Measurements from ENCODE around the gene VEPH1.

VEPH1 gene

GRCh38 chr3:157522648-157523047, 19.4 kb upstream of the VEPH1 start:
- no peak for DNase-seq

- DNase-seq = no peak
Measured at GRCh38 chr3:157520485-157521150, 17.4 kb upstream of the VEPH1 start.

DNA sequence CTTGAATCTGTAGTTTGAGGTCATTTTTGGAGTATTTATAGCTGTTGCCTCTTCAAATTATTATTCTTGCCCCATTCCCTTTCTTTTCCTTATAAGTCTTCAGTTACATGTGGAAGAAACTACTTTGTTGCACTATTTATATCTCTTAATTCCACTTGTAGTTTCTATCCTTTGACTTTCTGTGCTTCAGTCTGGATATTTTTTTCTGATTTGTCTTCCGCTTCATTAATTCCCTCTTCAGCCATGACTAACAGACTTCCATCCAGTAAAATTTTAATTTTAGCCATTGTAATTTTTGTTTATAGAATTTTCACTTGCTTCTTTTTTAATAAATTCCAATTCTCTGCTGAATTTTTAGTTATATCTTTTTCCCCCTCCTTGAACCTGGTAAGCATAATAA, 15.7 kb upstream of the VEPH1 start:
- no peak for DNase-seq

GRCh38 chr3:157516928-157517327, 13.7 kb upstream of the VEPH1 start:
- no peak for DNase-seq

- DNase-seq = no peak
Measured at GRCh38 chr3:157515398-157515797, 12.2 kb upstream of the VEPH1 start.

DNA sequence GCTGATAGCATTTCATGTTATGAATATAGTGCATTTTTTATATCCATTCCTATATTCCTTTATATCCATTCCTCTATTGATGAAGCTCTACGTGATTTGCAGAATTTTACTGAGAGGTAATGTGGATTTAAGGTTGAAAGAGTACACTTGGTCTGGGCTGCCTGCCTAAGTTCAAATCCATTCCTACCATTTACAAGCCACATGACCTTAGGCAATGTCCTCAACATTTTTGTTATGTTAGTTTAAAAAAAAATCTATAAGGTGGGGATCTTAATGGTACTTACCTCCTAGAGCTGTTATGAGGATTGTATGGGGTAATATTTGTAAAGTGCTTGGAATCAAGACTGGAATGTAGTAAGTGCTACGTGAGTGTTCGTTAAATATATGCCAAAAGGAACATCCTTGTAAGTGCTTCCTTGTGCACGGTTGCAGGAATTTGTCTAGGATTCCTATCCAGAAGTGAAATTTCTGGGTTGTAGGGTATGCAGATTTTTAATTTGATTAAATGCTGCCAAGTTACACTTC, 11.2 kb upstream of the VEPH1 start:
- no peak for DNase-seq

DNA sequence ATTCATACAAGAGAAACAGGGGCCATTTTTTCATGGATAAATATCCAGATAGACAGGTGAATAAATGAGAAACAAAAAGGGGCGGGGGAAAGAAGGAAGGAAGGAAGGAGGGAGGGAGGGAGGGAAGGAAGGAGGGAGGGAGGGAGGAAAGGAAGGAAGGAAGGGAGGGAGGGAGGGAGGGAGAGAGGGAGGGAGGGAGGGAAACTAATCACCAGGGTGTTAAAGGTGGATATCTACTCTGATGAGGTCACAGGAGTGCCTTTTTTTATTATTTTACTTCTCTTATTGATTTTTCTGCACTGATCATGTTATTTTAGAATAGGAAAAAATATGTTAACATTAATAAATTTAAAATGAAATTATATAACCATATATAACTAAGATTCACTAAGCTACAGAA, 10.4 kb upstream of the VEPH1 start:
- no peak for DNase-seq

GRCh38 chr3:157512534-157512933, 9.3 kb upstream of the VEPH1 start:
- DNase-seq = no peak

DNA sequence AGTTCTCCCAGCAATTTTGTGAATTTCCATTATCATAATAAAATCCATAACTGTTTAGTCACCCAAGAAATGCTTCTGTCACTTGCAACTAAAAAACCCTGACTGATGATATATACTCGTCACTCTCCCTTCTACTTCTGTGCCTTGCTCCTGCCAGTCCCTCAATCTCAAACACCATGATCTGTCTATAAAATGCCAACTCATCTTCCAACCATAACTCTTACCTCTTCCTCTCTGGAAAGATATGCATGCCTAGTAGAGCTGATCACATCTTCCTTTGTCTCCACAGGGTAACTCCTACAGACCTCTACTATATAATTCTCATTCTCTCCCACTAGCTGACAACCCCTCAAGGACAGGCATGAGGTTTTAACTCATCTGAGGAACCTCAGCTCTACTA, 5.2 kb upstream of the VEPH1 start:
- no peak for DNase-seq

- no peak for DNase-seq
Measured at GRCh38 chr3:157501863-157502262, 1.4 kb downstream of the VEPH1 start.

GRCh38 chr3:157500232-157500631, 3.0 kb downstream of the VEPH1 start:
- DNase-seq = no peak

GRCh38 chr3:157499342-157499963, 3.8 kb downstream of the VEPH1 start:
- DNase-seq = no peak

- DNase-seq = peak; percentile 15
Measured at GRCh38 chr3:157498371-157498770, 4.8 kb downstream of the VEPH1 start.

GRCh38 chr3:157495846-157496245, 7.4 kb downstream of the VEPH1 start:
- DNase-seq = no peak

- DNase-seq = no peak
Measured at GRCh38 chr3:157494581-157495281, 8.5 kb downstream of the VEPH1 start.

DNA sequence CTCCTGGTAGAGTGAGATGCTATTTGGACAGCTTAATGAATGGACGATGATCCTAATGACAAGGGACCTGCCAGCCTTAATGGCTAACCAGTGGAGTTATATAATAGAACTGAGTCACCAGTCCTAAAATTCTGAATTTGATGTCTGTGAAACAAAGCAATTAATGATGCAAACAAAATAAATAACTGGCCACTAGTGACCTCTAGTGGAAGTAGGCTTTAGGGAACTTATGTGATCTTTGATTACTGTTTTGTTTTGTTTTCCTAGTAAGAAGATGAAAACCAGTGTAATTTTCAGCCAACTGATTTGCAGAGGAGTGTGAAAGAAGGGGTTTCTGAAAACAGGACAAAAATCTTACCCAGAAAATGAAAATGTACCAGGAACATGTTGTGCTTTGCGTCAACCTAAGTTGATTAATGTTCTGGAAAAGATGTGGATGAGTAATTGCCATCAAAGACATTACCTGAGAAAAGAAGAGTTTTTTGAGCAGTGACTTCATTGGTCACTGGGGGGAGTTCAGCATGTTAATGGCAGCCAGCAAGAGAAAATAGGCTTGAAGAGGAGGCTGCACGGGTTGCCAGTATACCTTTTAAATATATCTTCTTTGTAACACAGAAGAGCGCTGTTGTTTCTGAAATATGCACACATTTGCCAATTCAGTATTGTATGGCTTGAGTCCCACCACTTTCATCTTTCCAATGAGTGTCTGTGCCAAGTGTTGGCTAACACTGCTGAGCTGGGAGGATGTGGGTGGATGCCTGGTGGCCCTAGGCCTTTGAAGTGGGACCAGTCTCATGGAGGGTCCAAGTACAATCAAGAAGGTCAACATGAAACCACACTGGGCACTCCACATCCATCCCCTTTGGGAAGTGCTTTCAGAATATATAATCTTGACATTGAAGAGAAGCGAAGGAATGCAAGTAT, 9.3 kb downstream of the VEPH1 start:
- DNase-seq = no peak

GRCh38 chr3:157491136-157491535, 12.1 kb downstream of the VEPH1 start:
- no peak for DNase-seq

DNA sequence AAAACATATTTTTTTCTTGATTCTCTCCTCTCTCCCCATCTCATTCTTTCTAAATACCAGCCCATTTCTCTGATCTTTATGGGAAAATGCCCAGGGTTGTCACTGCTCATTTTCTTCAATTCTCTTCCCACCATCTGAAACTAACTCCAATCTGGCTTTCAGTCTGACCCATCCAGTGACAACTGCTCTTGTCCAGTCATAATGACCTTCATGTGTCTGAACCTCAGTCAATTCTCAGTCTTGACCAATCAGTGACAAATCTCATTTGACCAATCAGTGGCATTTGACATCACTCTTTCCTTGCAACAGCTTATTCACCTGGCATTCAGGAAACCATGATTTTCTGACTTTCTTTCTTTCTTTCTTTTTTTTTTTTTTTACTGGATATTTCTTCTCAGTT, 15.1 kb downstream of the VEPH1 start:
- no peak for DNase-seq

DNA sequence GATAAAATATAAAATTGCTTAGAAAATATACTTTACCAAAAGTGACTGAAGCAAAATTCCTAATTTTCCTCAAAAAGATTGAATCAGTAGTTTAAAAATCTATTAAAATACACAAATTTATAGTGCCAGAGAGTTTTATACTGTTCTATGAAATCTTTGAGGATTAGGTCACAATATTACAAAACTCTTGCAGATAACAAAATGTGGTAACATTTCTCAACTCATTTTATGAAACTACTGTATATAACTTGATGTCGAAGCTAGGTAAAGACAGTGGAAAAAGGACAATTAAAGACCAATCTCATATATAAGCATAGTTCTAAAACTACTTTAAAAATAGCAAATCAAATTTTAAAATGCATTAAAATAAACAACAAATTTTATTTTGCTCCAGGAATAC, 15.9 kb downstream of the VEPH1 start:
- DNase-seq = no peak

- no peak for DNase-seq
Measured at GRCh38 chr3:157479464-157480243, 23.6 kb downstream of the VEPH1 start.

DNA sequence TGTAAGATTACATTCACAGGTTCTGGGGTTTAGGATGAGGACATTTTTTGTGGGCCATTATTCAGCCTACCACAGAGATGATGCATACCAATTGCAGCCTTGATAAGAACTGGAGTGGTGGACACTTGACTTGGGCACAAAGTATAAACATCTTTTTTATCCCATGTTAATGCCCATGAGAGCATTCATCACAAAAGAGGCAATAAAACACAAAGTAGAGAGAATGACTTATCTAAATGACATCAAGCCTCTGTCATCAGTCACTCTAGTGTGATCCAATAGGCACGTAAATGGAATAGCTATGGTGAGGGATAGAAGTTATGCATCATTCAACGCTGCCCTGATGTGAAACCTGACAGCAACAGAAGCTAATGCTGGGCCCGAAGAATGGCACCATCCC, 25.8 kb downstream of the VEPH1 start:
- DNase-seq = no peak

- no peak for DNase-seq
Measured at GRCh38 chr3:157475921-157476414, 27.2 kb downstream of the VEPH1 start.
